Fibroblast of pulmonary artery (primary cell): Measurements from ENCODE around the gene CFAP92.

Source experiments
- DNase-seq: peaks from one replicate; pipeline ENCODE4 v3.0.0-alpha.2; 2010; ENCODE audit warnings: low read depth
- H3K4me3 ChIP-seq: replicated peaks from 2 replicates; pipeline ENCODE4 v1.5.1; 2011; ENCODE audit warnings: low read depth, mild to moderate bottlenecking, control low read depth, low read length, moderate library complexity
- CTCF ChIP-seq: IDR thresholded peaks from 2 replicates; pipeline ENCODE4 v1.5.1; 2011; ENCODE audit warnings: mild to moderate bottlenecking, control low read depth, low read length, inconsistent platforms; ENCODE audit errors: missing control alignments

Gene CFAP92

GRCh38 chr3:128907706-128908445, 86.0 kb downstream of the CFAP92 start:
- H3K4me3 ChIP-seq: no peak overlapping the region
- no peak for DNase-seq
- no peak for TF ChIP-seq CTCF

- no peak overlapping the region for H3K4me3 ChIP-seq
- TF ChIP-seq CTCF: no peak
- no peak for DNase-seq
Observed at GRCh38 chr3:128906804-128907525, 86.9 kb downstream of the CFAP92 start.

- no peak overlapping the region for H3K4me3 ChIP-seq
- no peak for TF ChIP-seq CTCF
- DNase-seq: no peak
Observed at GRCh38 chr3:128906031-128906803, 87.7 kb downstream of the CFAP92 start.

- no peak for DNase-seq
- TF ChIP-seq CTCF: no peak
- no peak overlapping the region for H3K4me3 ChIP-seq
Observed at GRCh38 chr3:128903501-128903900, 90.4 kb downstream of the CFAP92 start.

- no peak for TF ChIP-seq CTCF
- no peak overlapping the region for H3K4me3 ChIP-seq
Observed at GRCh38 chr3:128902426-128902825, 91.5 kb downstream of the CFAP92 start.

GRCh38 chr3:128895843-128896697, 97.8 kb downstream of the CFAP92 start:
- no peak for DNase-seq
- no peak overlapping the region for H3K4me3 ChIP-seq
- no peak for TF ChIP-seq CTCF

More at GRCh38 chr3:128902426-128902825, 91.5 kb downstream of the CFAP92 start:
- DNase-seq: no peak
